Measurements from ENCODE around the gene MRTO4. TPM values are rescaled to one million over a fixed set of nuclear protein-coding genes. Genes with fewer than 3 reads are reported as not detected.

The MRTO4 gene
- total and polyA plus RNA-seq, 2 of the 13 experiments (the other 11 are each of a cell fraction or from before 2014, with no cell fraction given) = 28.1 to 59.2 TPM

DNA sequence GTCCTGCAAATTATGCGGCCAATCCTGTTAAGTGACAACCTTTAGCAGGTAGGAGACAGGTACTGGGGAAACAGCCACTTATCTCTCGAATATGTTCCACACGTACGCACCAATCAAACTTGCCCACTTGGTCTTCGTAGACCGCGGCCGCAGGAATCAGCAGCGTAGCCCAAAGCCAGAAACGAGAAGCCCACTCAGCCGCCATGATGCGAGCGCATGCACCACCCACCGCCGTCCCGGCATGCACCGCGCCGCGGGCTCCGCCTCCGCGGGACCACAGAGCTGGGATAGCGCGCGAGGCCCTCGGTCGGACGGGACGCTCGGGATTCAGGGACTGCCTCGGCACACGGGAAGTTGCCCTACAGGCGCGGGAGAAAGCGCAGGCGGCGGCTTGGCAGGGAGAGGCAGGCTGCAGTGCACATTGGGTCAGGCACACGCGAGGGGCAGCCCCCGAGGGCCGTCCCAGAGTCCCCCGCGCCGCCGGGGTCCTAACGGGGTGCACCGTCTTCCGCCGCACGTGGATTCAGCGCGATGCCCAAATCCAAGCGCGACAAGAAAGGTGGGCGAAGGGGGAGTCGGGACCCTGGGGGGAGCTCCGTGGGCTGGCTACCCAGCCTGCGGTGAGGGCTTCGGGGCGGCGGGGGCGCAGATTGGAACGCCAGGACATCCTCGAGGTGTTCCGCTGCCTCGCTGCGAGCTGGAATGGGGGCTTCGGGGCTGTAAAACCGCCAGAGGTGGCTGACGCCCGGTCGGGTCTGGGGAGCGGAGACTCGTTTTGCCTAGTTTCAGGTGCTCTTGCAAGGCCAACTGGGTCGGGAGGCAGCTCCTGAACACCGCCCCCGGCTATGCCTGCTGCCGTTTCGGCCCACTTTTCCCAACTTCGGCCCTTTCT, at the start of gene MRTO4, which contains the start of gene EMC1 (continued):
- TF ChIP-seq USF2 (IDR thresholded peaks at IDR 0.05; ENCODE audit: low read depth, low read length) (no peak), USF2 (CRISPR knock-in tag; IDR thresholded peaks at IDR 0.05; ENCODE audit: borderline replicate concordance) (0 out of 2 replicates have a peak, but pooled peaks have one; percentile 37), RFX1 (IDR thresholded peaks at IDR 0.05) (no peak), ZNF710 (CRISPR knock-in tag; IDR thresholded peaks at IDR 0.05; ENCODE audit: borderline replicate concordance) (peak; percentile 71; the same call in 1 of the 2 replicates), PHF8 (CRISPR knock-in tag; IDR thresholded peaks at IDR 0.05) (peak; percentile 77), NFE2L1 (CRISPR knock-in tag; IDR thresholded peaks at IDR 0.05; ENCODE audit: borderline replicate concordance) (peak; percentile 78; the same call in 1 of the 2 replicates), ZNF513 (CRISPR knock-in tag; conservative IDR thresholded peaks at IDR 0.05) (no peak)
- TF ChIP-seq, protein P1, sequence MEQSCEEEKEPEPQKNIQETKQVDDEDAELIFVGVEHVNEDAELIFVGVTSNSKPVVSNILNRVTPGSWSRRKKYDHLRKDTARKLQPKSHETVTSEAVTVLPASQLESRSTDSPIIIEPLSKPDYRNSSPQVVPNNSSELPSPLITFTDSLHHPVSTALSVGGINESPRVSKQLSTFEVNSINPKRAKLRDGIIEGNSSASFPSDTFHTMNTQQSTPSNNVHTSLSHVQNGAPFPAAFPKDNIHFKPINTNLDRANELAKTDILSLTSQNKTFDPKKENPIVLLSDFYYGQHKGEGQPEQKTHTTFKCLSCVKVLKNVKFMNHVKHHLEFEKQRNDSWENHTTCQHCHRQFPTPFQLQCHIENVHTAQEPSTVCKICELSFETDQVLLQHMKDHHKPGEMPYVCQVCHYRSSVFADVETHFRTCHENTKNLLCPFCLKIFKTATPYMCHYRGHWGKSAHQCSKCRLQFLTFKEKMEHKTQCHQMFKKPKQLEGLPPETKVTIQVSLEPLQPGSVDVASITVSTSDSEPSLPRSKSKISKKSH (CRISPR knock-in tag; IDR thresholded peaks at IDR 0.05; ENCODE audit: borderline replicate concordance) = no peak; the same call in 1 of the 2 replicates
- TF ChIP-seq, protein P2, sequence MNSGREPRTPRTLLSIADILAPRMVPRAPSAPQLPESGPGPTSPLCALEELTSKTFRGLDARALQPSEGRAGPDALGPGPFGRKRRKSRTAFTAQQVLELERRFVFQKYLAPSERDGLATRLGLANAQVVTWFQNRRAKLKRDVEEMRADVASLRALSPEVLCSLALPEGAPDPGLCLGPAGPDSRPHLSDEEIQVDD (CRISPR knock-in tag; IDR thresholded peaks at IDR 0.05; ENCODE audit: borderline replicate concordance) = peak; percentile 79; the same call in 1 of the 2 replicates
- TF ChIP-seq, protein P3, sequence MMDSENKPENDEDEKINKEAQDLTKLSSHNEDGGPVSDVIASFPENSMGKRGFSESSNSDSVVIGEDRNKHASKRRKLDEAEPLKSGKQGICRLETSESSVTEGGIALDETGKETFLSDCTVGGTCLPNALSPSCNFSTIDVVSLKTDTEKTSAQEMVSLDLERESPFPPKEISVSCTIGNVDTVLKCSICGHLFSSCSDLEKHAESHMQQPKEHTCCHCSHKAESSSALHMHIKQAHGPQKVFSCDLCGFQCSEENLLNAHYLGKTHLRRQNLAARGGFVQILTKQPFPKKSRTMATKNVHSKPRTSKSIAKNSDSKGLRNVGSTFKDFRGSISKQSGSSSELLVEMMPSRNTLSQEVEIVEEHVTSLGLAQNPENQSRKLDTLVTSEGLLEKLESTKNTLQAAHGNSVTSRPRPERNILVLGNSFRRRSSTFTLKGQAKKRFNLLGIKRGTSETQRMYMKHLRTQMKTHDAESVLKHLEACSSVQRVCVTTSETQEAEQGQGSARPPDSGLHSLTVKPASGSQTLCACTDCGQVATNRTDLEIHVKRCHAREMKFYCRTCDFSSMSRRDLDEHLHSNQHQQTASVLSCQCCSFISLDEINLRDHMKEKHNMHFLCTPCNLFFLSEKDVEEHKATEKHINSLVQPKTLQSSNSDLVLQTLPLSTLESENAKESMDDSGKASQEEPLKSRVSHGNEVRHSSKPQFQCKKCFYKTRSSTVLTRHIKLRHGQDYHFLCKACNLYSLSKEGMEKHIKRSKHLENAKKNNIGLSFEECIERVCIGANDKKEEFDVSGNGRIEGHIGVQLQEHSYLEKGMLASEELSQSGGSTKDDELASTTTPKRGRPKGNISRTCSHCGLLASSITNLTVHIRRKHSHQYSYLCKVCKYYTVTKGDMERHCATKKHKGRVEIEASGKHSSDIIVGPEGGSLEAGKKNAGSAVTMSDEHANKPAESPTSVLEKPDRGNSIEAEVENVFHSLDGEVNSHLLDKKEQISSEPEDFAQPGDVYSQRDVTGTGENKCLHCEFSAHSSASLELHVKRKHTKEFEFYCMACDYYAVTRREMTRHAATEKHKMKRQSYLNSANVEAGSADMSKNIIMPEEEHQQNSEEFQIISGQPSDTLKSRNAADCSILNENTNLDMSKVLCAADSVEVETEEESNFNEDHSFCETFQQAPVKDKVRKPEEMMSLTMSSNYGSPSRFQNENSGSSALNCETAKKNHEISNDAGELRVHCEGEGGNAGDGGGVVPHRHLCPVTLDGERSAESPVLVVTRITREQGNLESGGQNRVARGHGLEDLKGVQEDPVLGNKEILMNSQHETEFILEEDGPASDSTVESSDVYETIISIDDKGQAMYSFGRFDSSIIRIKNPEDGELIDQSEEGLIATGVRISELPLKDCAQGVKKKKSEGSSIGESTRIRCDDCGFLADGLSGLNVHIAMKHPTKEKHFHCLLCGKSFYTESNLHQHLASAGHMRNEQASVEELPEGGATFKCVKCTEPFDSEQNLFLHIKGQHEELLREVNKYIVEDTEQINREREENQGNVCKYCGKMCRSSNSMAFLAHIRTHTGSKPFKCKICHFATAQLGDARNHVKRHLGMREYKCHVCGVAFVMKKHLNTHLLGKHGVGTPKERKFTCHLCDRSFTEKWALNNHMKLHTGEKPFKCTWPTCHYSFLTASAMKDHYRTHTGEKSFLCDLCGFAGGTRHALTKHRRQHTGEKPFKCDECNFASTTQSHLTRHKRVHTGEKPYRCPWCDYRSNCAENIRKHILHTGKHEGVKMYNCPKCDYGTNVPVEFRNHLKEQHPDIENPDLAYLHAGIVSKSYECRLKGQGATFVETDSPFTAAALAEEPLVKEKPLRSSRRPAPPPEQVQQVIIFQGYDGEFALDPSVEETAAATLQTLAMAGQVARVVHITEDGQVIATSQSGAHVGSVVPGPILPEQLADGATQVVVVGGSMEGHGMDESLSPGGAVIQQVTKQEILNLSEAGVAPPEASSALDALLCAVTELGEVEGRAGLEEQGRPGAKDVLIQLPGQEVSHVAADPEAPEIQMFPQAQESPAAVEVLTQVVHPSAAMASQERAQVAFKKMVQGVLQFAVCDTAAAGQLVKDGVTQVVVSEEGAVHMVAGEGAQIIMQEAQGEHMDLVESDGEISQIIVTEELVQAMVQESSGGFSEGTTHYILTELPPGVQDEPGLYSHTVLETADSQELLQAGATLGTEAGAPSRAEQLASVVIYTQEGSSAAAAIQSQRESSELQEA (CRISPR knock-in tag; IDR thresholded peaks at IDR 0.05; ENCODE audit: not compliant biosample characterization) = peak; percentile 61
